GM19099 (cell line): ENCODE measurements around the gene BICRAL.

Experiments
- POLR2A ChIP-seq: IDR thresholded peaks from 3 replicates; pipeline ENCODE4 v1.6.1; 2011; ENCODE audit warnings: low read depth; ENCODE audit not compliant: insufficient read length; ENCODE audit errors: extremely low read depth

The BICRAL gene

GRCh38 chr6:42781796-42782688 is at the start of gene BICRAL:
Gene BICRAL (plus strand): TSS chr6:42782052. CDS start chr6:42822023, 39,971 bp downstream.
- TF ChIP-seq POLR2A: no peak

- no peak for TF ChIP-seq POLR2A
Observed at GRCh38 chr6:42735976-42736375, 45.9 kb upstream of the BICRAL start.

- no peak for TF ChIP-seq POLR2A
Observed at GRCh38 chr6:42740725-42741124, 41.1 kb upstream of the BICRAL start.

- TF ChIP-seq POLR2A: no peak
Observed at GRCh38 chr6:42742116-42742894, 39.5 kb upstream of the BICRAL start.

GRCh38 chr6:42744351-42744893 is 37.4 kb upstream of the BICRAL start:
- TF ChIP-seq POLR2A: no peak

GRCh38 chr6:42745083-42745639 is 36.7 kb upstream of the BICRAL start:
- no peak for TF ChIP-seq POLR2A

- peak; percentile 98 for TF ChIP-seq POLR2A
Observed at GRCh38 chr6:42745640-42746462, 36.0 kb upstream of the BICRAL start, which contains the start of gene TBCC. Gene TBCC (minus strand): TSS chr6:42746103. CDS start chr6:42746073, 30 bp downstream.

- TF ChIP-seq POLR2A: peak; percentile 85
Observed at GRCh38 chr6:42746463-42747391, 35.1 kb upstream of the BICRAL start.

GRCh38 chr6:42748203-42748898 is 33.5 kb upstream of the BICRAL start:
- TF ChIP-seq POLR2A: no peak

- no peak for TF ChIP-seq POLR2A
Observed at GRCh38 chr6:42751055-42751454, 30.8 kb upstream of the BICRAL start.

- TF ChIP-seq POLR2A: no peak
Observed at GRCh38 chr6:42754759-42755158, 27.1 kb upstream of the BICRAL start.

- no peak for TF ChIP-seq POLR2A
Observed at GRCh38 chr6:42756722-42757121, 25.1 kb upstream of the BICRAL start.
